K562 (cell line): ENCODE measurements around the gene SAE1. TPM values are rescaled to one million over a fixed set of nuclear protein-coding genes. Genes with fewer than 3 reads are reported as not detected.

ENCODE experiments used
- ATAC-seq: fragments of 200-7000 bp; cut with Tn5 transposase; 3 replicates; pipeline ENCODE4 v1.9.1; 2020; ENCODE audit warnings: moderate library complexity
- BruUV-seq: library from RNA; stranded (reverse); fragments of 400-500 nt; replicated peaks from 2 replicates; lab custom pipeline; 2021; lab: Mats Ljungman, UMichigan
- CTCF ChIA-PET: fragments of 300-600 bp; formaldehyde crosslinking; extraction: SDS; loops from one replicate; lab custom pipeline; 2021; ENCODE audit warnings: low intra/inter-chr PET ratio; lab: Yijun Ruan, JAX
- POLR2A ChIA-PET: fragments of 300-600, 350-650 bp; sonication (Branson Sonifier 250); formaldehyde crosslinking; extraction: SDS; loops from one replicate; lab custom pipeline; 2021; ENCODE audit warnings: antibody characterized with exemption, inconsistent platforms; lab: Yijun Ruan, JAX
- DNase-seq, 4 experiments: peaks; one replicate each; pipeline versions ENCODE4 v3.0.0 to v3.0.0-alpha.2; 2011 to 2018; ENCODE audit warnings: low spot score in 3 of 4, mixed read lengths in 3 of 4; ENCODE audit errors: extremely low read depth in 1 of 4
- FAIRE-seq: peaks from 2 replicates; lab custom pipeline; 2011; peaks lifted over from hg19 to GRCh38; lab: Jason Lieb, UNC
- H2AFZ ChIP-seq: 2 replicates; pipeline ENCODE4 v1.6.0; 2011; ENCODE audit warnings: low read depth, low read length, control low read depth, inconsistent platforms
- H3K27ac ChIP-seq: fragments of 200-600 bp; 3 replicates; pipeline ENCODE4 v1.8.0; 2011; ENCODE audit warnings: low read depth, mild to moderate bottlenecking, control low read depth, inconsistent platforms, low read length, moderate library complexity, mixed read lengths; ENCODE audit errors: extremely low read depth
- H3K27me3 ChIP-seq, 2 experiments: fragments of 300-600 bp in 1 of 2; 2 replicates in 1 of 2; 3 replicates in 1 of 2; pipeline versions ENCODE4 v1.6.0 to v1.8.0; 2011; ENCODE audit warnings: inconsistent platforms in 2 of 2, low read length in 2 of 2, mild to moderate bottlenecking in 1 of 2, mixed read lengths in 1 of 2, moderate library complexity in 1 of 2; ENCODE audit not compliant: control insufficient read depth in 2 of 2, insufficient read depth in 2 of 2
- H3K36me3 ChIP-seq: fragments of 300-600 bp; 3 replicates; pipeline ENCODE4 v1.8.0; 2011; ENCODE audit warnings: mild to moderate bottlenecking, low read length, inconsistent platforms; ENCODE audit not compliant: control insufficient read depth, insufficient read depth
- H3K4me1 ChIP-seq, 2 experiments: fragments of 200-600 bp in 1 of 2; replicated peaks in 1 of 2; 2 replicates in 1 of 2; 3 replicates in 1 of 2; pipeline versions ENCODE4 v1.5.1 to v1.8.0; 2011; ENCODE audit warnings: inconsistent platforms in 2 of 2, low read length in 2 of 2, mild to moderate bottlenecking in 1 of 2, mixed read lengths in 1 of 2, moderate library complexity in 1 of 2; ENCODE audit not compliant: control insufficient read depth in 2 of 2, insufficient read depth in 2 of 2
- H3K4me2 ChIP-seq: 2 replicates; pipeline ENCODE4 v1.6.1; 2011; ENCODE audit warnings: low read length, control low read depth, inconsistent platforms, mixed read lengths; ENCODE audit not compliant: insufficient read depth
- H3K4me3 ChIP-seq: fragments of 200-600 bp; sonication (generic), shearing (Covaris generic); 2 replicates; pipeline ENCODE4 v1.5.1; 2016; ENCODE audit warnings: control low read depth, inconsistent platforms
- H3K79me2 ChIP-seq: fragments of 200-600 bp; 3 replicates; pipeline ENCODE4 v1.8.0; 2011; ENCODE audit warnings: low read length, inconsistent platforms; ENCODE audit not compliant: control insufficient read depth, insufficient read depth
- H3K9ac ChIP-seq, 2 experiments: 2 replicates each; pipeline versions ENCODE4 v1.6.0 to v1.6.1; 2011; ENCODE audit warnings: low read depth in 2 of 2, low read length in 2 of 2, control low read depth in 1 of 2, inconsistent platforms in 1 of 2, mild to moderate bottlenecking in 1 of 2, mixed read lengths in 1 of 2; ENCODE audit not compliant: insufficient read depth in 1 of 2
- H3K9me1 ChIP-seq: one replicate; pipeline ENCODE4 v1.6.0; 2011; ENCODE audit warnings: inconsistent platforms, mild to moderate bottlenecking, low read length, moderate library complexity; ENCODE audit not compliant: control insufficient read depth, insufficient read depth
- H3K9me3 ChIP-seq: replicated peaks from 2 replicates; pipeline ENCODE4 v1.5.1; 2011; ENCODE audit warnings: low read depth, low read length, inconsistent platforms; ENCODE audit not compliant: control insufficient read depth, insufficient read depth
- H4K20me1 ChIP-seq: replicated peaks from 2 replicates; pipeline ENCODE4 v1.6.1; 2011; ENCODE audit warnings: low read length, inconsistent platforms, mixed read lengths; ENCODE audit not compliant: control insufficient read depth, insufficient read depth
- PRDM10 ChIP-seq: fragments of 450-650 bp; IDR thresholded peaks from 2 replicates; pipeline ENCODE4 v1.6.1; 2018; ENCODE audit not compliant: partially characterized antibody
- ZKSCAN1 ChIP-seq: fragments of 150-350 bp; IDR thresholded peaks from 2 replicates; pipeline ENCODE4 v1.6.1; 2016; ENCODE audit warnings: low read depth, low read length
- WGBS: fragments of 100-300 bp; shearing (Covaris generic); methylation state at CpG from one replicate; pipeline ENCODE4 v1.1.6; 2016; ENCODE audit warnings: low coverage, mixed read lengths; ENCODE audit not compliant: insufficient coverage; ENCODE audit errors: missing lambda C conversion rate; 5-methylcytosine and 5-hydroxymethylcytosine counted together
- in situ Hi-C: fragments of 300-500 bp; cut with MboI; formaldehyde crosslinking; loops from 4 replicates; pipeline ENCODE4 v1.15.0; 2018; ENCODE audit warnings: inconsistent platforms, mixed read lengths
- intact Hi-C: fragments of 100-400 bp; cut with micrococcal nuclease; formaldehyde crosslinking; loops from 2 replicates; pipeline ENCODE4 v1.14.2; 2022
- polyA plus RNA-seq, 8 experiments: library from polyadenylated mRNA; depleted of rRNA in 4 of 8; stranded (reverse) in 5 of 8; unstranded in 3 of 8; fragments of >200 nt; fragmentation: Nextera tagmentation in 2 of 8; fragmentation: Illumina TruSeq in 1 of 8; extraction: Ambion mirVana in 2 of 8; extraction: Trizol in 1 of 8; gene quantifications; 2 replicates each; pipeline versions ENCODE4 v1.2.1 to v1.2.3, GENCODE V29; 2011 to 2014; ENCODE audit warnings: inconsistent platforms in 1 of 8, missing spikeins in 1 of 8
- total RNA-seq, 7 experiments: library from RNA; depleted of rRNA in 6 of 7; stranded (reverse); fragments of >200 nt in 6 of 7; fragmentation: Illumina TruSeq in 2 of 7; extraction: Trizol in 2 of 7; gene quantifications; 2 replicates each; pipeline versions ENCODE4 v1.2.1 to v1.2.3, GENCODE V29; 2011 to 2021; ENCODE audit warnings: low replicate concordance in 1 of 7

The SAE1 gene
- total and polyA plus RNA-seq, 9 of the 15 experiments (the other 6 are each of a cell fraction or from before 2014, with no cell fraction given) = 82.8 to 299 (median 217) TPM

- H3K9me3 ChIP-seq = no peaks in the 10 kb centered on the region
- BruUV-seq = no TSS peak
- no peaks in the 10 kb centered on the region for H3K27me3 ChIP-seq
- no peak for DNase-seq
- ChIA-PET CTCF (no interaction called here), POLR2A (interaction anchor here (1.3 kb wide), 1 partner anchor 39 kb away, joined by 4 read pairs; no protein-coding TSS in a partner anchor)
- in situ Hi-C loops = no loop called here
- ATAC-seq = no peak
- H3K4me1 ChIP-seq = no peaks in the 10 kb centered on the region; a peak in 1 of 5 replicates
- H3K79me2 ChIP-seq = peaks cover 5% of the 10 kb centered on the region; the same call in 1 of the 3 replicates
- H2AFZ ChIP-seq = no peak overlapping the region
- no peaks in the 10 kb centered on the region for H4K20me1 ChIP-seq
- H3K9ac ChIP-seq = no peak overlapping the region
- no peak overlapping the region for H3K27ac ChIP-seq
- H3K4me3 ChIP-seq = no peak overlapping the region
- intact Hi-C loops = no loop called here
- TF ChIP-seq ZKSCAN1 = no peak
- peak; percentile 94 for TF ChIP-seq PRDM10
- FAIRE-seq = no peak
- H3K4me2 ChIP-seq = no peak overlapping the region
- no peaks in the 10 kb centered on the region for H3K9me1 ChIP-seq
- WGBS = 93% methylated on average over 7 of the region's 7 CpGs
- H3K36me3 ChIP-seq = peaks cover 74% of the 10 kb centered on the region
These were observed 37.4 kb downstream of the SAE1 start for GRCh38 chr19:47168065-47168464.
